GM12878 (cell line): ENCODE measurements around the gene AGMAT. TPM values are rescaled to one million over a fixed set of nuclear protein-coding genes. Genes with fewer than 3 reads are reported as not detected.

Experiments used
- ATAC-seq: fragments of 200-7000 bp; cut with Tn5 transposase; 3 replicates; pipeline ENCODE4 v1.9.1; 2020; ENCODE audit warnings: mild to moderate bottlenecking, moderate library complexity
- BruUV-seq: library from RNA; stranded (reverse); fragments of 400-500 nt; replicated peaks from 2 replicates; lab custom pipeline; 2021; lab: Mats Ljungman, UMichigan
- CTCF ChIA-PET: fragments of 300-600 bp; sonication (Branson Sonifier 250); formaldehyde crosslinking; extraction: SDS; loops from one replicate; lab custom pipeline; 2021; ENCODE audit warnings: inconsistent platforms; lab: Yijun Ruan, JAX
- POLR2A ChIA-PET: fragments of 350-600 bp; formaldehyde crosslinking; extraction: SDS; loops from one replicate; lab custom pipeline; 2021; ENCODE audit warnings: inconsistent platforms; lab: Charles Lee
- RAD21 ChIA-PET: fragments of 300-600 bp; sonication (Branson Sonifier 250); formaldehyde crosslinking; loops from one replicate; lab custom pipeline; 2023; ENCODE audit warnings: antibody characterized with exemption; ENCODE audit not compliant: unreplicated experiment; lab: Charles Lee
- SMC1A ChIA-PET: fragments of 300-600 bp; sonication (Branson Sonifier 250); formaldehyde crosslinking; loops from one replicate; lab custom pipeline; 2023; ENCODE audit not compliant: unreplicated experiment, uncharacterized antibody; lab: Charles Lee
- DNase-seq: peaks from one replicate; pipeline ENCODE4 v3.0.0-alpha.2; 2011; ENCODE audit warnings: low read depth, low spot score
- FAIRE-seq: peaks from 3 replicates; lab custom pipeline; 2011; peaks lifted over from hg19 to GRCh38; lab: Jason Lieb, UNC
- H2AFZ ChIP-seq: 2 replicates; pipeline ENCODE4 v1.6.0; 2011; ENCODE audit warnings: low read depth, low read length, control low read depth; ENCODE audit not compliant: control insufficient read depth
- H3K27ac ChIP-seq: 2 replicates; pipeline ENCODE4 v1.5.1; 2011; ENCODE audit warnings: control low read depth; ENCODE audit not compliant: control insufficient read depth, insufficient read depth
- H3K27me3 ChIP-seq, 2 experiments: replicated peaks in 1 of 2; 2 replicates each; pipeline versions ENCODE4 v1.6.0 to v1.6.1; 2011; ENCODE audit warnings: low read length in 1 of 2; ENCODE audit not compliant: control insufficient read depth in 2 of 2, insufficient read depth in 2 of 2
- H3K36me3 ChIP-seq, 2 experiments: 2 replicates each; pipeline ENCODE4 v1.5.1; 2011; ENCODE audit warnings: low read length in 1 of 2; ENCODE audit not compliant: control insufficient read depth in 2 of 2, insufficient read depth in 2 of 2
- H3K4me1 ChIP-seq: 2 replicates; pipeline ENCODE4 v1.6.1; 2011; ENCODE audit warnings: mild to moderate bottlenecking, low read length, moderate library complexity, mixed read lengths; ENCODE audit not compliant: control insufficient read depth, insufficient read depth
- H3K4me2 ChIP-seq: 2 replicates; pipeline ENCODE4 v1.6.0; 2011; ENCODE audit warnings: control low read depth; ENCODE audit not compliant: control insufficient read depth, insufficient read depth
- H3K4me3 ChIP-seq: fragments of 200-600 bp; sonication (generic); 2 replicates; pipeline ENCODE4 v1.5.1; 2016
- H3K79me2 ChIP-seq: 2 replicates; pipeline ENCODE4 v1.6.0; 2011; ENCODE audit warnings: low read length; ENCODE audit not compliant: control insufficient read depth, insufficient read depth
- H3K9ac ChIP-seq: 2 replicates; pipeline ENCODE4 v1.8.0; 2011; ENCODE audit warnings: low read length, control low read depth, mixed read lengths; ENCODE audit not compliant: control insufficient read depth, insufficient read depth
- H3K9me3 ChIP-seq: replicated peaks from 3 replicates; pipeline ENCODE4 v1.5.1; 2011; ENCODE audit warnings: mild to moderate bottlenecking, low read length; ENCODE audit not compliant: control insufficient read depth, insufficient read depth
- H4K20me1 ChIP-seq: 2 replicates; pipeline ENCODE4 v1.6.0; 2011; ENCODE audit not compliant: control insufficient read depth, insufficient read depth
- BRCA1 ChIP-seq: IDR thresholded peaks from 2 replicates; pipeline ENCODE4 v1.6.1; 2011; ENCODE audit warnings: low read depth, low read length, improper control_type of control experiment
- CBFB ChIP-seq: IDR thresholded peaks from 2 replicates; pipeline ENCODE4 v1.6.1; 2016; ENCODE audit warnings: antibody characterized with exemption, low read depth
- GATAD2B ChIP-seq: fragments of 450-650 bp; conservative IDR thresholded peaks from 2 replicates; pipeline ENCODE4 v1.6.1; 2017; ENCODE audit warnings: low read depth, mild to moderate bottlenecking, moderate library complexity
- LARP7 ChIP-seq: fragments of 450-650 bp; IDR thresholded peaks from 2 replicates; pipeline ENCODE4 v1.6.1; 2017; ENCODE audit warnings: mild to moderate bottlenecking
- PAX8 ChIP-seq: fragments of 450-650 bp; IDR thresholded peaks from 2 replicates; pipeline ENCODE4 v1.6.1; 2017; ENCODE audit warnings: mild to moderate bottlenecking, moderate library complexity
- SMARCA5 ChIP-seq: fragments of 450-650 bp; IDR thresholded peaks from 2 replicates; pipeline ENCODE4 v1.6.1; 2017; ENCODE audit warnings: mild to moderate bottlenecking
- SREBF2 ChIP-seq: IDR thresholded peaks from 2 replicates; pipeline ENCODE4 v1.6.1; 2012; ENCODE audit warnings: mild to moderate bottlenecking, low read length
- ZNF384 ChIP-seq: IDR thresholded peaks from 2 replicates; pipeline ENCODE4 v1.6.1; 2012; ENCODE audit warnings: low read depth, mild to moderate bottlenecking, low read length, improper control_type of control experiment, borderline replicate concordance
- WGBS: methylation state at CpG from one replicate; pipeline ENCODE4 v1.1.6; 2016; ENCODE audit warnings: low lambda C conversion rate; ENCODE audit not compliant: insufficient replicate concordance, insufficient coverage; ENCODE audit errors: missing lambda C conversion rate; 5-methylcytosine and 5-hydroxymethylcytosine counted together
- in situ Hi-C: fragments of 300-500 bp; cut with MboI; formaldehyde crosslinking; loops from 9 replicates; pipeline ENCODE4 v1.14.3; 2018; ENCODE audit warnings: mixed read lengths
- intact Hi-C: fragments of 100-400 bp; cut with micrococcal nuclease; formaldehyde crosslinking; loops from one replicate; pipeline ENCODE4 v1.14.2; 2022; ENCODE audit not compliant: unreplicated experiment
- polyA plus RNA-seq, 11 experiments: library from polyadenylated mRNA; depleted of rRNA in 4 of 11; unstranded in 6 of 11; stranded (reverse) in 5 of 11; fragments of >200 nt; fragmentation: Nextera tagmentation in 4 of 11; fragmentation: Illumina TruSeq in 1 of 11; extraction: Ambion mirVana in 4 of 11; extraction: Trizol in 1 of 11; gene quantifications; 1 replicate in 1 of 11; 2 replicates in 10 of 11; pipeline versions ENCODE4 v1.2.1 to v1.2.3, GENCODE V29; 2011 to 2016; ENCODE audit warnings: inconsistent platforms in 2 of 11, missing spikeins in 2 of 11, low read depth in 1 of 11
- total RNA-seq, 4 experiments: library from RNA; depleted of rRNA in 3 of 4; stranded (reverse); fragments of >200 nt in 3 of 4; fragmentation: Illumina TruSeq in 1 of 4; extraction: Trizol in 1 of 4; gene quantifications; 2 replicates each; pipeline versions ENCODE4 v1.2.1 to v1.2.3, GENCODE V29; 2013 to 2021
- TF ChIP-seq, protein P1 (sequence below): fragments of 450-650 bp; IDR thresholded peaks from 2 replicates; pipeline ENCODE4 v1.6.1; 2017; ENCODE audit warnings: mild to moderate bottlenecking, low read depth, inconsistent platforms; ENCODE audit not compliant: poor library complexity, severe bottlenecking

The AGMAT gene
- total and polyA plus RNA-seq, 10 of the 15 experiments (the other 5 are each of a cell fraction or from before 2014, with no cell fraction given) = 0.47 to 7.9 (median 4.7) TPM

DNA sequence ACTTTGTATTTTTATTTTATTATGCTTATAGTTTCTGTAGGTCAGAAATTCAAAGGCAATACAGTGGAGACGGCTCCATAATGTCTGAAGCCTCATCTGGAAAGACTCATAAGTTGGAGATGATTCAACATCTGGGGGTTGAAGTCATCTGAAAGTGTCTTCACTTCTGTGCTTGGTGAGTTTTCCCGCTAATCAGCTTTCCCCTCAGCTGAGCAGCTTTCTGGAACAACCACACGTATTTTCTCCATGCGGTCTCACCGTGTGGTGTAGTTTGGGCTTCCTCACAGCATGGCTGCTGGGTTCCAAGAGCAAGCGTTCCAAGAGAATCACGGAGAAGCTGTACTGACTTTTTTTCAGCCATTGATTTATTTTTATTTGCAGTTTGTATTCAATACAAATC is 24.8 kb upstream of the AGMAT start:
- Histone ChIP-seq H3K4me1 (no peaks in the 10 kb centered on the region), H3K4me3 (no peak overlapping the region), H3K27ac (no peak overlapping the region), H3K36me3 (no peaks in the 10 kb centered on the region), H3K9ac (no peak overlapping the region), H3K27me3 (no peaks in the 10 kb centered on the region), H4K20me1 (no peaks in the 10 kb centered on the region), H3K4me2 (no peak overlapping the region), H3K9me3 (no peaks in the 10 kb centered on the region), H3K79me2 (no peaks in the 10 kb centered on the region), H2AFZ (no peak overlapping the region)
- CTCF ChIA-PET = no interaction called here
- TF ChIP-seq PAX8 (no peak), SMARCA5 (no peak), LARP7 (no peak), ZNF384 (no peak), BRCA1 (no peak), GATAD2B (no peak), SREBF2 (no peak), CBFB (no peak)
- TF ChIP-seq, protein P1, sequence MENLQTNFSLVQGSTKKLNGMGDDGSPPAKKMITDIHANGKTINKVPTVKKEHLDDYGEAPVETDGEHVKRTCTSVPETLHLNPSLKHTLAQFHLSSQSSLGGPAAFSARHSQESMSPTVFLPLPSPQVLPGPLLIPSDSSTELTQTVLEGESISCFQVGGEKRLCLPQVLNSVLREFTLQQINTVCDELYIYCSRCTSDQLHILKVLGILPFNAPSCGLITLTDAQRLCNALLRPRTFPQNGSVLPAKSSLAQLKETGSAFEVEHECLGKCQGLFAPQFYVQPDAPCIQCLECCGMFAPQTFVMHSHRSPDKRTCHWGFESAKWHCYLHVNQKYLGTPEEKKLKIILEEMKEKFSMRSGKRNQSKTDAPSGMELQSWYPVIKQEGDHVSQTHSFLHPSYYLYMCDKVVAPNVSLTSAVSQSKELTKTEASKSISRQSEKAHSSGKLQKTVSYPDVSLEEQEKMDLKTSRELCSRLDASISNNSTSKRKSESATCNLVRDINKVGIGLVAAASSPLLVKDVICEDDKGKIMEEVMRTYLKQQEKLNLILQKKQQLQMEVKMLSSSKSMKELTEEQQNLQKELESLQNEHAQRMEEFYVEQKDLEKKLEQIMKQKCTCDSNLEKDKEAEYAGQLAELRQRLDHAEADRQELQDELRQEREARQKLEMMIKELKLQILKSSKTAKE = no peak
- in situ Hi-C loops (no loop called here), intact Hi-C loops (no loop called here)
- WGBS = 75% methylated on average over 7 of the region's 7 CpGs
- ATAC-seq (no peak), FAIRE-seq (no peak), DNase-seq (no peak)
- RAD21 ChIA-PET = no interaction called here
- no TSS peak for BruUV-seq
- SMC1A ChIA-PET = interaction anchor here (1.5 kb wide), 1 partner anchor 18 kb away, joined by 3 read pairs; no protein-coding TSS in a partner anchor
- POLR2A ChIA-PET = no interaction called here
